H9 (cell line): ENCODE results near the gene HNRNPCL1. TPM values are rescaled to one million over a fixed set of nuclear protein-coding genes. Genes with fewer than 3 reads are reported as not detected.
"Not testable (repeated sequence)": the region's sequence is repeated elsewhere in the genome, so short reads cannot be mapped to it uniquely, and the experiment has no call there.

Source experiments
- DNase-seq: peaks from one replicate; pipeline ENCODE4 v3.0.0-alpha.2; 2017
- H2AFZ ChIP-seq: one replicate; pipeline ENCODE4 v1.6.1; 2013; ENCODE audit warnings: mild to moderate bottlenecking, low read length, control low read depth, moderate library complexity
- H2AK5ac ChIP-seq: 2 replicates; pipeline ENCODE4 v1.6.1; 2013; ENCODE audit warnings: low read length, control low read depth, mixed read lengths; ENCODE audit not compliant: insufficient read length
- H2BK120ac ChIP-seq: one replicate; pipeline ENCODE4 v1.6.1; 2013; ENCODE audit warnings: low read depth, mild to moderate bottlenecking, low read length, control low read depth, inconsistent platforms; ENCODE audit not compliant: poor library complexity, severe bottlenecking
- H2BK12ac ChIP-seq: 2 replicates; pipeline ENCODE4 v1.6.1; 2013; ENCODE audit warnings: low read length, control low read depth, mixed read lengths, low read depth; ENCODE audit not compliant: insufficient read length
- H2BK15ac ChIP-seq: 2 replicates; pipeline ENCODE4 v1.6.1; 2013; ENCODE audit warnings: low read depth, low read length, control low read depth
- H2BK20ac ChIP-seq: one replicate; pipeline ENCODE4 v1.6.1; 2013; ENCODE audit warnings: low read depth, mild to moderate bottlenecking, low read length, control low read depth, inconsistent platforms; ENCODE audit not compliant: poor library complexity, severe bottlenecking
- H2BK5ac ChIP-seq: 2 replicates; pipeline ENCODE4 v1.6.1; 2013; ENCODE audit warnings: low read length, control low read depth, mixed read lengths; ENCODE audit not compliant: insufficient read length
- H3K14ac ChIP-seq: 2 replicates; pipeline ENCODE4 v1.6.1; 2013; ENCODE audit warnings: low read length, control low read depth; ENCODE audit not compliant: insufficient read depth
- H3K18ac ChIP-seq: 2 replicates; pipeline ENCODE4 v1.6.1; 2013; ENCODE audit warnings: low read depth, mild to moderate bottlenecking, mixed read lengths, low read length, control low read depth; ENCODE audit not compliant: insufficient read length
- H3K23ac ChIP-seq: 2 replicates; pipeline ENCODE4 v1.6.1; 2013; ENCODE audit warnings: low read length, control low read depth, mixed read lengths, low read depth; ENCODE audit not compliant: insufficient read length
- H3K23me2 ChIP-seq: 2 replicates; pipeline ENCODE4 v1.6.1; 2013; ENCODE audit warnings: low read depth, mild to moderate bottlenecking, mixed read lengths, low read length, control low read depth; ENCODE audit not compliant: insufficient read length, poor library complexity, severe bottlenecking
- H3K27ac ChIP-seq: 2 replicates; pipeline ENCODE4 v1.5.1; 2013; ENCODE audit warnings: low read length, control low read depth, mixed read lengths, low read depth; ENCODE audit not compliant: insufficient read length
- H3K27me3 ChIP-seq: 2 replicates; pipeline ENCODE4 v1.6.1; 2013; ENCODE audit warnings: low read length, control low read depth, inconsistent platforms; ENCODE audit not compliant: insufficient read depth
- H3K4ac ChIP-seq: 2 replicates; pipeline ENCODE4 v1.6.1; 2013; ENCODE audit warnings: low read depth, mild to moderate bottlenecking, control low read depth, inconsistent platforms, low read length, moderate library complexity
- H3K4me1 ChIP-seq: 2 replicates; pipeline ENCODE4 v1.6.1; 2013; ENCODE audit warnings: low read length, control low read depth, inconsistent platforms; ENCODE audit not compliant: insufficient read depth
- H3K4me2 ChIP-seq: 2 replicates; pipeline ENCODE4 v1.6.1; 2013; ENCODE audit warnings: low read length, control low read depth, mixed read lengths; ENCODE audit not compliant: insufficient read length, insufficient read depth
- H3K56ac ChIP-seq: 2 replicates; pipeline ENCODE4 v1.6.1; 2013; ENCODE audit warnings: low read depth, mild to moderate bottlenecking, mixed read lengths, low read length, control low read depth; ENCODE audit not compliant: insufficient read length
- H3K79me1 ChIP-seq: 2 replicates; pipeline ENCODE4 v1.6.1; 2013; ENCODE audit warnings: low read depth, mild to moderate bottlenecking, moderate library complexity, low read length, control low read depth, inconsistent platforms; ENCODE audit not compliant: insufficient read depth, poor library complexity, severe bottlenecking
- H3K79me2 ChIP-seq: 2 replicates; pipeline ENCODE4 v1.6.1; 2013; ENCODE audit warnings: low read length, control low read depth, inconsistent platforms; ENCODE audit not compliant: insufficient read depth
- H3K9ac ChIP-seq: 2 replicates; pipeline ENCODE4 v1.6.1; 2013; ENCODE audit warnings: low read length, control low read depth, mixed read lengths; ENCODE audit not compliant: insufficient read length; ENCODE audit errors: extremely low read depth
- H3K9me3 ChIP-seq: one replicate; pipeline ENCODE4 v1.6.1; 2013; ENCODE audit warnings: low read depth, low read length, inconsistent platforms; ENCODE audit not compliant: control insufficient read depth
- H3T11ph ChIP-seq: one replicate; pipeline ENCODE4 v1.6.1; 2013; ENCODE audit warnings: mild to moderate bottlenecking, low read length, control low read depth, inconsistent platforms
- H4K20me1 ChIP-seq: one replicate; pipeline ENCODE4 v1.6.1; 2013; ENCODE audit not compliant: control insufficient read depth, insufficient read length, insufficient read depth
- H4K5ac ChIP-seq: 2 replicates; pipeline ENCODE4 v1.6.1; 2013; ENCODE audit warnings: low read depth, mild to moderate bottlenecking, mixed read lengths, low read length, control low read depth; ENCODE audit not compliant: insufficient read length
- H4K8ac ChIP-seq: replicated peaks from 2 replicates; pipeline ENCODE4 v1.6.1; 2013; ENCODE audit warnings: low read length, control low read depth, mixed read lengths, low read depth; ENCODE audit not compliant: insufficient read length
- H4K91ac ChIP-seq: 2 replicates; pipeline ENCODE4 v1.6.1; 2013; ENCODE audit warnings: low read depth, mild to moderate bottlenecking, moderate library complexity, mixed read lengths, low read length, control low read depth; ENCODE audit not compliant: insufficient read length
- H3K27ac Mint-ChIP-seq, 3 experiments: 2 replicates in 2 of 3; 3 replicates in 1 of 3; pipeline ENCODE4 v1.8.0; 2020 to 2021; ENCODE audit warnings: mixed read lengths in 3 of 3, mild to moderate bottlenecking in 1 of 3, moderate library complexity in 1 of 3
- H3K27me3 Mint-ChIP-seq: 2 replicates; pipeline ENCODE4 v1.8.0; 2021; ENCODE audit warnings: low read depth, mild to moderate bottlenecking, moderate library complexity, mixed read lengths
- H3K36me3 Mint-ChIP-seq, 3 experiments: 2 replicates in 2 of 3; 3 replicates in 1 of 3; pipeline ENCODE4 v1.8.0; 2020 to 2021; ENCODE audit warnings: low read depth in 3 of 3, mixed read lengths in 3 of 3; ENCODE audit not compliant: insufficient read depth in 1 of 3
- H3K4me1 Mint-ChIP-seq, 2 experiments: 2 replicates each; pipeline ENCODE4 v1.8.0; 2020; ENCODE audit warnings: mixed read lengths in 2 of 2
- H3K4me3 Mint-ChIP-seq, 2 experiments: 2 replicates in 1 of 2; 3 replicates in 1 of 2; pipeline ENCODE4 v1.8.0; 2020 to 2021; ENCODE audit warnings: mild to moderate bottlenecking in 2 of 2, mixed read lengths in 2 of 2, moderate library complexity in 1 of 2
- H3K9me3 Mint-ChIP-seq, 2 experiments: 2 replicates in 1 of 2; 3 replicates in 1 of 2; pipeline ENCODE4 v1.8.0; 2020; ENCODE audit warnings: mild to moderate bottlenecking in 2 of 2, mixed read lengths in 2 of 2, moderate library complexity in 1 of 2
- WGBS: extraction: QIAGEN DNeasy Blood & Tissue Kit; methylation state at CpG from one replicate; pipeline ENCODE4 v1.1.7; 2013; ENCODE audit warnings: missing lambda C conversion rate, low lambda C conversion rate, mixed read lengths; ENCODE audit not compliant: insufficient read length; ENCODE audit errors: extremely low coverage; 5-methylcytosine and 5-hydroxymethylcytosine counted together
- total RNA-seq: library from RNA; stranded (reverse); gene quantifications from 2 replicates; pipeline ENCODE4 v1.2.1, GENCODE V29; 2021

Gene HNRNPCL1
- total RNA-seq, 1 experiment from 2014 or later, result not detected

GRCh38 chr1:12886101-12886500 lies 37.6 kb upstream of the HNRNPCL1 start, which contains the start of gene PRAMEF4:
Gene PRAMEF4, minus strand, starts transcription at chr1:12886201. Its CDS starts 2,807 bp downstream, at chr1:12883394.
- not testable (repeated sequence) for H3K4ac ChIP-seq, H3T11ph ChIP-seq, H3K9me3 ChIP-seq, H3K79me2 ChIP-seq, H3K23me2 ChIP-seq, H3K27me3 ChIP-seq, H3K56ac ChIP-seq, H3K79me1 ChIP-seq, H2BK12ac ChIP-seq, H4K91ac ChIP-seq, H2AFZ ChIP-seq, H4K5ac ChIP-seq, H3K14ac ChIP-seq, H4K8ac ChIP-seq, H2BK15ac ChIP-seq, H3K27ac Mint-ChIP-seq, H3K4me1 ChIP-seq, H3K27me3 Mint-ChIP-seq, H2AK5ac ChIP-seq, H2BK120ac ChIP-seq, H2BK5ac ChIP-seq, H2BK20ac ChIP-seq, H3K4me2 ChIP-seq, H3K36me3 Mint-ChIP-seq, DNase-seq, H3K4me3 Mint-ChIP-seq, H3K27ac ChIP-seq, H3K18ac ChIP-seq, H3K23ac ChIP-seq, H4K20me1 ChIP-seq, H3K9ac ChIP-seq, H3K4me1 Mint-ChIP-seq
- peaks cover 21 to 38% of the 10 kb centered on the region in 2 experiments for H3K9me3 Mint-ChIP-seq
- no CpG with 5 or more reads among the region's 3 CpGs for WGBS

- H3K9ac ChIP-seq, H4K5ac ChIP-seq, H3K4me3 Mint-ChIP-seq, H3K18ac ChIP-seq, H4K20me1 ChIP-seq, H3K27ac ChIP-seq, H3K36me3 Mint-ChIP-seq, H2BK120ac ChIP-seq, H2BK5ac ChIP-seq, H4K8ac ChIP-seq, H3K4me1 ChIP-seq, H3K4ac ChIP-seq, H3K27ac Mint-ChIP-seq, H3K27me3 Mint-ChIP-seq, H2BK15ac ChIP-seq, H3K9me3 ChIP-seq, H3K23me2 ChIP-seq, H3K27me3 ChIP-seq, H3K79me2 ChIP-seq, H2AK5ac ChIP-seq, DNase-seq, H3K79me1 ChIP-seq, H2BK20ac ChIP-seq, H3T11ph ChIP-seq, H2BK12ac ChIP-seq, H3K4me1 Mint-ChIP-seq, H3K56ac ChIP-seq, H2AFZ ChIP-seq, H3K4me2 ChIP-seq, H3K23ac ChIP-seq, H4K91ac ChIP-seq, H3K14ac ChIP-seq: not testable (repeated sequence)
- H3K9me3 Mint-ChIP-seq, result peaks cover 11 to 18% of the 10 kb centered on the region in 2 experiments
- WGBS, result no CpG with 5 or more reads among the region's 4 CpGs
These were observed 29.9 kb upstream of the HNRNPCL1 start for GRCh38 chr1:12878453-12878852.
